HEK293 (cell line): ENCODE data around the gene CCDC136.

Source experiments
- CTCF ChIA-PET: fragments of 350-600 bp; formaldehyde crosslinking; extraction: SDS; loops from one replicate; lab custom pipeline; 2021; ENCODE audit warnings: antibody characterized with exemption; lab: Yijun Ruan, JAX
- POLR2A ChIA-PET: fragments of 300-600 bp; formaldehyde crosslinking; extraction: SDS; loops from one replicate; lab custom pipeline; 2020; ENCODE audit warnings: antibody characterized with exemption, inconsistent platforms; lab: Yijun Ruan, JAX
- H3K27ac ChIP-seq: fragments of 200-500 bp; sonication (Bioruptor generic); 2 replicates; pipeline ENCODE4 v1.5.1; 2014; ENCODE audit warnings: low read depth, low read length, control low read depth, inconsistent platforms; ENCODE audit errors: extremely low read depth
- H3K36me3 ChIP-seq, 2 experiments: fragments of 200-500 bp in 1 of 2; sonication (Bioruptor generic) in 1 of 2; 1 replicate in 1 of 2; 2 replicates in 1 of 2; pipeline ENCODE4 v1.5.1; 2014 to 2017; ENCODE audit warnings: inconsistent platforms in 2 of 2, low read length in 2 of 2; ENCODE audit not compliant: control insufficient read depth in 2 of 2, insufficient read depth in 1 of 2
- H3K4me1 ChIP-seq: fragments of 200-500 bp; sonication (Bioruptor generic); 2 replicates; pipeline ENCODE4 v1.5.1; 2014; ENCODE audit warnings: mild to moderate bottlenecking, low read length, inconsistent platforms; ENCODE audit not compliant: control insufficient read depth, insufficient read depth
- H3K4me3 ChIP-seq: 2 replicates; pipeline ENCODE4 v1.5.1; 2011; ENCODE audit warnings: low read depth, mild to moderate bottlenecking, control low read depth, low read length, moderate library complexity
- H3K9me3 ChIP-seq: fragments of 200-500 bp; sonication (Bioruptor generic); 2 replicates; pipeline ENCODE4 v1.5.1; 2014; ENCODE audit warnings: low read depth, low read length, inconsistent platforms; ENCODE audit not compliant: control insufficient read depth, insufficient read depth
- CTCF ChIP-seq: fragments of 450-650 bp; formaldehyde crosslinking; IDR thresholded peaks from 2 replicates; pipeline ENCODE4 v1.5.1; 2016; ENCODE audit warnings: missing biosample characterization, missing genetic modification characterization
- KLF1 ChIP-seq: fragments of 450-650 bp; formaldehyde crosslinking; IDR thresholded peaks from 2 replicates; pipeline ENCODE4 v1.5.1; 2016; ENCODE audit warnings: missing biosample characterization, missing genetic modification characterization
- KLF8 ChIP-seq: fragments of 450-650 bp; formaldehyde crosslinking; IDR thresholded peaks from 2 replicates; pipeline ENCODE4 v1.5.1; 2016; ENCODE audit warnings: missing biosample characterization, missing genetic modification characterization
- KLF9 ChIP-seq: fragments of 450-650 bp; formaldehyde crosslinking; IDR thresholded peaks from 2 replicates; pipeline ENCODE4 v1.5.1; 2016; ENCODE audit warnings: missing biosample characterization, missing genetic modification characterization, low read depth
- SP7 ChIP-seq: fragments of 450-650 bp; formaldehyde crosslinking; IDR thresholded peaks from 2 replicates; pipeline ENCODE4 v1.5.1; 2016; ENCODE audit warnings: missing biosample characterization, missing genetic modification characterization
- YY2 ChIP-seq: fragments of 450-650 bp; formaldehyde crosslinking; IDR thresholded peaks from 2 replicates; pipeline ENCODE4 v1.5.1; 2016; ENCODE audit warnings: missing biosample characterization, missing genetic modification characterization
- ZFHX2 ChIP-seq: fragments of 450-650 bp; formaldehyde crosslinking; conservative IDR thresholded peaks from 2 replicates; pipeline ENCODE4 v1.5.1; 2016; ENCODE audit warnings: missing biosample characterization, missing genetic modification characterization
- ZFP69B ChIP-seq: fragments of 450-650 bp; formaldehyde crosslinking; IDR thresholded peaks from 2 replicates; pipeline ENCODE4 v1.5.1; 2016; ENCODE audit warnings: missing biosample characterization, missing genetic modification characterization
- ZIC2 ChIP-seq: fragments of 450-650 bp; formaldehyde crosslinking; IDR thresholded peaks from 2 replicates; pipeline ENCODE4 v1.5.1; 2016; ENCODE audit warnings: missing biosample characterization, missing genetic modification characterization
- ZNF138 ChIP-seq: fragments of 450-650 bp; formaldehyde crosslinking; IDR thresholded peaks from 2 replicates; pipeline ENCODE4 v1.5.1; 2016; ENCODE audit warnings: missing biosample characterization, missing genetic modification characterization, borderline replicate concordance
- ZNF16 ChIP-seq: fragments of 450-650 bp; formaldehyde crosslinking; IDR thresholded peaks from 2 replicates; pipeline ENCODE4 v1.5.1; 2016; ENCODE audit warnings: low read depth, missing biosample characterization, missing genetic modification characterization
- ZNF175 ChIP-seq: fragments of 450-650 bp; formaldehyde crosslinking; IDR thresholded peaks from 2 replicates; pipeline ENCODE4 v1.5.1; 2016; ENCODE audit warnings: missing biosample characterization, missing genetic modification characterization
- ZNF223 ChIP-seq: fragments of 450-650 bp; formaldehyde crosslinking; IDR thresholded peaks from 2 replicates; pipeline ENCODE4 v1.5.1; 2016; ENCODE audit warnings: missing biosample characterization, missing genetic modification characterization
- ZNF266 ChIP-seq: fragments of 450-650 bp; formaldehyde crosslinking; IDR thresholded peaks from 2 replicates; pipeline ENCODE4 v1.5.1; 2016; ENCODE audit warnings: missing biosample characterization, missing genetic modification characterization, low read depth
- ZNF341 ChIP-seq: fragments of 450-650 bp; formaldehyde crosslinking; IDR thresholded peaks from 2 replicates; pipeline ENCODE4; 2016; ENCODE audit warnings: low read depth, missing biosample characterization, missing genetic modification characterization
- ZNF501 ChIP-seq: fragments of 450-650 bp; formaldehyde crosslinking; IDR thresholded peaks from 2 replicates; pipeline ENCODE4 v1.5.1; 2016; ENCODE audit warnings: missing biosample characterization, missing genetic modification characterization
- ZNF596 ChIP-seq: fragments of 450-650 bp; IDR thresholded peaks from 2 replicates; pipeline ENCODE4 v1.5.0; 2018; ENCODE audit warnings: missing biosample characterization, mild to moderate bottlenecking, missing genetic modification characterization, moderate library complexity
- ZNF600 ChIP-seq: fragments of 450-650 bp; formaldehyde crosslinking; IDR thresholded peaks from 2 replicates; pipeline ENCODE4 v1.5.1; 2016; ENCODE audit warnings: missing biosample characterization, missing genetic modification characterization
- ZNF623 ChIP-seq: fragments of 450-650 bp; formaldehyde crosslinking; IDR thresholded peaks from 2 replicates; pipeline ENCODE4 v1.5.1; 2016; ENCODE audit warnings: missing biosample characterization, missing genetic modification characterization
- ZNF658 ChIP-seq: fragments of 450-650 bp; formaldehyde crosslinking; IDR thresholded peaks from 2 replicates; pipeline ENCODE4; 2016; ENCODE audit warnings: missing biosample characterization, missing genetic modification characterization
- ZNF664 ChIP-seq: fragments of 450-650 bp; formaldehyde crosslinking; IDR thresholded peaks from 2 replicates; pipeline ENCODE4 v1.5.1; 2016; ENCODE audit warnings: missing biosample characterization, missing genetic modification characterization
- ZNF747 ChIP-seq: fragments of 450-650 bp; formaldehyde crosslinking; IDR thresholded peaks from 2 replicates; pipeline ENCODE4 v1.5.1; 2016; ENCODE audit warnings: missing biosample characterization, missing genetic modification characterization
- ZNF776 ChIP-seq: fragments of 450-650 bp; formaldehyde crosslinking; IDR thresholded peaks from 2 replicates; pipeline ENCODE4 v1.5.0; 2017; ENCODE audit warnings: missing biosample characterization, missing genetic modification characterization, borderline replicate concordance
- ZNF777 ChIP-seq: fragments of 450-650 bp; formaldehyde crosslinking; IDR thresholded peaks from 2 replicates; pipeline ENCODE4 v1.5.1; 2017; ENCODE audit warnings: missing biosample characterization, missing genetic modification characterization, borderline replicate concordance
- ZSCAN23 ChIP-seq: fragments of 450-650 bp; formaldehyde crosslinking; IDR thresholded peaks from 2 replicates; pipeline ENCODE4 v1.5.1; 2016; ENCODE audit warnings: missing biosample characterization, missing genetic modification characterization
- TF ChIP-seq, protein P1 (sequence below): fragments of 450-650 bp; formaldehyde crosslinking; IDR thresholded peaks from 2 replicates; pipeline ENCODE4 v1.5.1; 2016; ENCODE audit warnings: missing biosample characterization, missing genetic modification characterization
- TF ChIP-seq, protein P2 (sequence below): fragments of 450-650 bp; formaldehyde crosslinking; IDR thresholded peaks from 2 replicates; pipeline ENCODE4 v1.5.1; 2016; ENCODE audit warnings: missing biosample characterization, missing genetic modification characterization
- TF ChIP-seq, protein P3 (sequence below): fragments of 450-650 bp; formaldehyde crosslinking; IDR thresholded peaks from 2 replicates; pipeline ENCODE4 v1.5.1; 2017; ENCODE audit warnings: missing biosample characterization, missing genetic modification characterization
- TF ChIP-seq, protein P4 (sequence below): fragments of 450-650 bp; formaldehyde crosslinking; IDR thresholded peaks from 2 replicates; pipeline ENCODE4 v1.5.1; 2016; ENCODE audit warnings: missing biosample characterization, missing genetic modification characterization, low read depth

CCDC136 gene

GRCh38 chr7:128859232-128860157 lies 67.7 kb downstream of the CCDC136 start:
- no peaks in the 10 kb centered on the region for H3K9me3 ChIP-seq
- H3K27ac ChIP-seq: no peak overlapping the region
- ChIA-PET CTCF (interaction anchor here (0.6 to 1.9 kb wide), 5 partner anchors 15 to 151 kb away, joined by 3 to 6 read pairs (median 3); no protein-coding TSS in a partner anchor), POLR2A (no interaction called here)
- no peak overlapping the region for H3K4me3 ChIP-seq
- H3K4me1 ChIP-seq: no peaks in the 10 kb centered on the region
- H3K36me3 ChIP-seq: peaks cover 2 to 32% of the 10 kb centered on the region in 2 experiments; a peak in 2 of 3 replicates
- no peak for TF ChIP-seq ZNF747 (tag by site-specific recombination)
- TF ChIP-seq ZNF16 (tag by site-specific recombination): no peak
- no peak for TF ChIP-seq ZFP69B
- no peak for TF ChIP-seq ZNF664 (tag by site-specific recombination)
- no peak for TF ChIP-seq ZNF266
- no peak for TF ChIP-seq ZNF223 (tag by site-specific recombination)
- no peak for TF ChIP-seq CTCF (tag by site-specific recombination)
- TF ChIP-seq, protein P1, sequence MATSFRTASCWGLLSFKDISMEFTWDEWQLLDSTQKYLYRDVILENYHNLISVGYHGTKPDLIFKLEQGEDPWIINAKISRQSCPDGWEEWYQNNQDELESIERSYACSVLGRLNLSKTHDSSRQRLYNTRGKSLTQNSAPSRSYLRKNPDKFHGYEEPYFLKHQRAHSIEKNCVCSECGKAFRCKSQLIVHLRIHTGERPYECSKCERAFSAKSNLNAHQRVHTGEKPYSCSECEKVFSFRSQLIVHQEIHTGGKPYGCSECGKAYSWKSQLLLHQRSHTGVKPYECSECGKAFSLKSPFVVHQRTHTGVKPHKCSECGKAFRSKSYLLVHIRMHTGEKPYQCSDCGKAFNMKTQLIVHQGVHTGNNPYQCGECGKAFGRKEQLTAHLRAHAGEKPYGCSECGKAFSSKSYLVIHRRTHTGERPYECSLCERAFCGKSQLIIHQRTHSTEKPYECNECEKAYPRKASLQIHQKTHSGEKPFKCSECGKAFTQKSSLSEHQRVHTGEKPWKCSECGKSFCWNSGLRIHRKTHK (tag by site-specific recombination): no peak
- TF ChIP-seq ZNF658: no peak
- TF ChIP-seq, protein P2, sequence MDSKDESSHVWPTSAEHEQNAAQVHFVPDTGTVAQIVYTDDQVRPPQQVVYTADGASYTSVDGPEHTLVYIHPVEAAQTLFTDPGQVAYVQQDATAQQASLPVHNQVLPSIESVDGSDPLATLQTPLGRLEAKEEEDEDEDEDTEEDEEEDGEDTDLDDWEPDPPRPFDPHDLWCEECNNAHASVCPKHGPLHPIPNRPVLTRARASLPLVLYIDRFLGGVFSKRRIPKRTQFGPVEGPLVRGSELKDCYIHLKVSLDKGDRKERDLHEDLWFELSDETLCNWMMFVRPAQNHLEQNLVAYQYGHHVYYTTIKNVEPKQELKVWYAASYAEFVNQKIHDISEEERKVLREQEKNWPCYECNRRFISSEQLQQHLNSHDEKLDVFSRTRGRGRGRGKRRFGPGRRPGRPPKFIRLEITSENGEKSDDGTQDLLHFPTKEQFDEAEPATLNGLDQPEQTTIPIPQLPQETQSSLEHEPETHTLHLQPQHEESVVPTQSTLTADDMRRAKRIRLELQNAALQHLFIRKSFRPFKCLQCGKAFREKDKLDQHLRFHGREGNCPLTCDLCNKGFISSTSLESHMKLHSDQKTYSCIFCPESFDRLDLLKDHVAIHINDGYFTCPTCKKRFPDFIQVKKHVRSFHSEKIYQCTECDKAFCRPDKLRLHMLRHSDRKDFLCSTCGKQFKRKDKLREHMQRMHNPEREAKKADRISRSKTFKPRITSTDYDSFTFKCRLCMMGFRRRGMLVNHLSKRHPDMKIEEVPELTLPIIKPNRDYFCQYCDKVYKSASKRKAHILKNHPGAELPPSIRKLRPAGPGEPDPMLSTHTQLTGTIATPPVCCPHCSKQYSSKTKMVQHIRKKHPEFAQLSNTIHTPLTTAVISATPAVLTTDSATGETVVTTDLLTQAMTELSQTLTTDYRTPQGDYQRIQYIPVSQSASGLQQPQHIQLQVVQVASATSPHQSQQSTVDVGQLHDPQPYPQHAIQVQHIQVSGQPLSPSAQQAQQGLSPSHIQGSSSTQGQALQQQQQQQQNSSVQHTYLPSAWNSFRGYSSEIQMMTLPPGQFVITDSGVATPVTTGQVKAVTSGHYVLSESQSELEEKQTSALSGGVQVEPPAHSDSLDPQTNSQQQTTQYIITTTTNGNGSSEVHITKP (tag by site-specific recombination): peak; percentile 60; the same call in 1 of the 2 replicates
- TF ChIP-seq ZNF138 (tag by site-specific recombination): no peak
- no peak for TF ChIP-seq KLF8 (tag by site-specific recombination)
- peak; percentile 39; the same call in 1 of the 2 replicates for TF ChIP-seq ZNF600 (tag by site-specific recombination)
- TF ChIP-seq ZIC2: 0 out of 2 replicates have a peak, but pooled peaks have one; percentile 2
- no peak for TF ChIP-seq ZNF175 (tag by site-specific recombination)
- no peak for TF ChIP-seq ZNF501
- TF ChIP-seq ZFHX2 (tag by site-specific recombination): no peak
- TF ChIP-seq, protein P3, sequence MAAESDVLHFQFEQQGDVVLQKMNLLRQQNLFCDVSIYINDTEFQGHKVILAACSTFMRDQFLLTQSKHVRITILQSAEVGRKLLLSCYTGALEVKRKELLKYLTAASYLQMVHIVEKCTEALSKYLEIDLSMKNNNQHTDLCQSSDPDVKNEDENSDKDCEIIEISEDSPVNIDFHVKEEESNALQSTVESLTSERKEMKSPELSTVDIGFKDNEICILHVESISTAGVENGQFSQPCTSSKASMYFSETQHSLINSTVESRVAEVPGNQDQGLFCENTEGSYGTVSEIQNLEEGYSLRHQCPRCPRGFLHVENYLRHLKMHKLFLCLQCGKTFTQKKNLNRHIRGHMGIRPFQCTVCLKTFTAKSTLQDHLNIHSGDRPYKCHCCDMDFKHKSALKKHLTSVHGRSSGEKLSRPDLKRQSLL (tag by site-specific recombination): no peak
- TF ChIP-seq YY2 (tag by site-specific recombination): no peak
- TF ChIP-seq ZSCAN23 (tag by site-specific recombination): no peak
- TF ChIP-seq, protein P4, sequence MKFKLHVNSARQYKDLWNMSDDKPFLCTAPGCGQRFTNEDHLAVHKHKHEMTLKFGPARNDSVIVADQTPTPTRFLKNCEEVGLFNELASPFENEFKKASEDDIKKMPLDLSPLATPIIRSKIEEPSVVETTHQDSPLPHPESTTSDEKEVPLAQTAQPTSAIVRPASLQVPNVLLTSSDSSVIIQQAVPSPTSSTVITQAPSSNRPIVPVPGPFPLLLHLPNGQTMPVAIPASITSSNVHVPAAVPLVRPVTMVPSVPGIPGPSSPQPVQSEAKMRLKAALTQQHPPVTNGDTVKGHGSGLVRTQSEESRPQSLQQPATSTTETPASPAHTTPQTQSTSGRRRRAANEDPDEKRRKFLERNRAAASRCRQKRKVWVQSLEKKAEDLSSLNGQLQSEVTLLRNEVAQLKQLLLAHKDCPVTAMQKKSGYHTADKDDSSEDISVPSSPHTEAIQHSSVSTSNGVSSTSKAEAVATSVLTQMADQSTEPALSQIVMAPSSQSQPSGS: no peak
- peak; percentile 41 for TF ChIP-seq ZNF341 (tag by site-specific recombination)
- TF ChIP-seq ZNF596: no peak
- TF ChIP-seq KLF9 (tag by site-specific recombination): no peak
- TF ChIP-seq ZNF777 (tag by site-specific recombination): no peak
- peak; percentile 59; the same call in 1 of the 2 replicates for TF ChIP-seq ZNF623
- no peak for TF ChIP-seq KLF1
- TF ChIP-seq SP7: no peak
- no peak for TF ChIP-seq ZNF776 (tag by site-specific recombination)
